Measurements from ENCODE around the gene FAT3.

DNA sequence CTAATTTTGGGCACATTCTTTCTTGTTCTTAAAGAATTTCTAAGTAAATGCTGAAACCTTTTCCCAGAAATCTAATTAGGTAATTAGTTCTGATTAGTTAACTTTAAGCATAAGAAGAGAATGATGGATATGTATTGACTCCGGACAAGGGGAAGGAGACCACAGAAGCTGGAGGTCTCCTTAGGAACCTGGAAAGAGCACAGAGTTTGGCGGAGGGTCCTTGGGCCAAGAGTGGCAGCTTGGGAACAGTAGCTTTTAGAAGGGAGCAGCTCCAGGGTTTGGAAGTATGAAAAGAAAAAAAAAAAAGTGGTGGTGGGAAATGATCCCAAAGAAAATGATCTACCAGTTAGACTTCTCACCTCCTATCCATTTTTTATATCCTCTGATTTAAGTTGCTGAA, 42.7 kb downstream of the FAT3 start:
- TF ChIP-seq CTCF (conservative IDR thresholded peaks at IDR 0.05 in 1 of 2, IDR thresholded peaks at IDR 0.05 in 1 of 2; ENCODE audit: low read depth in 1 of 2, low read length in 2 of 2) (no peak), EZH2 (IDR thresholded peaks at IDR 0.05; ENCODE audit: low read length, missing control alignments) (no peak)

Data from fibroblast of lung (primary cell).